Nephron (organoid): ENCODE results near the gene NCAPH2.
"Not testable (repeated sequence)": the region's sequence is repeated elsewhere in the genome, so short reads cannot be mapped to it uniquely, and the experiment has no call there.

Experiments used
- H3K27ac Mint-ChIP-seq, 3 experiments: 2 replicates each; pipeline ENCODE4 v1.8.0; 2020; ENCODE audit warnings: mixed read lengths in 3 of 3, mild to moderate bottlenecking in 2 of 3, moderate library complexity in 1 of 3
- H3K27me3 Mint-ChIP-seq: 2 replicates; pipeline ENCODE4 v1.8.0; 2021; ENCODE audit warnings: low read depth, mild to moderate bottlenecking, moderate library complexity, mixed read lengths
- H3K36me3 Mint-ChIP-seq: 2 replicates; pipeline ENCODE4 v1.8.0; 2020; ENCODE audit warnings: low read depth, mixed read lengths
- H3K4me1 Mint-ChIP-seq: 2 replicates; pipeline ENCODE4 v1.8.0; 2020; ENCODE audit warnings: mixed read lengths
- H3K4me3 Mint-ChIP-seq, 3 experiments: 2 replicates each; pipeline ENCODE4 v1.8.0; 2020; ENCODE audit warnings: mild to moderate bottlenecking in 3 of 3, mixed read lengths in 3 of 3, moderate library complexity in 2 of 3
- H3K9me3 Mint-ChIP-seq: 2 replicates; pipeline ENCODE4 v1.8.0; 2020; ENCODE audit warnings: mixed read lengths
- TF ChIP-seq, protein P1 (sequence below), 3 experiments: fragments of 200-600 bp; sonication (generic); IDR thresholded peaks; one replicate each; pipeline ENCODE4 v1.5.0; 2021; ENCODE audit warnings: antibody characterized with exemption in 3 of 3; ENCODE audit not compliant: unreplicated experiment in 3 of 3

NCAPH2 gene

GRCh38 chr22:50530877-50531545 is 23.0 kb downstream of the NCAPH2 start:
- Mint-ChIP-seq H3K27me3 (peaks cover 66% of the 10 kb centered on the region), H3K9me3 (no peaks in the 10 kb centered on the region), H3K4me3 (peak overlapping the region; percentile 34 to 71 (median 65)), H3K27ac (no peak overlapping the region), H3K36me3 (no peaks in the 10 kb centered on the region), H3K4me1 (peaks cover 23% of the 10 kb centered on the region)
- TF ChIP-seq, protein P1, sequence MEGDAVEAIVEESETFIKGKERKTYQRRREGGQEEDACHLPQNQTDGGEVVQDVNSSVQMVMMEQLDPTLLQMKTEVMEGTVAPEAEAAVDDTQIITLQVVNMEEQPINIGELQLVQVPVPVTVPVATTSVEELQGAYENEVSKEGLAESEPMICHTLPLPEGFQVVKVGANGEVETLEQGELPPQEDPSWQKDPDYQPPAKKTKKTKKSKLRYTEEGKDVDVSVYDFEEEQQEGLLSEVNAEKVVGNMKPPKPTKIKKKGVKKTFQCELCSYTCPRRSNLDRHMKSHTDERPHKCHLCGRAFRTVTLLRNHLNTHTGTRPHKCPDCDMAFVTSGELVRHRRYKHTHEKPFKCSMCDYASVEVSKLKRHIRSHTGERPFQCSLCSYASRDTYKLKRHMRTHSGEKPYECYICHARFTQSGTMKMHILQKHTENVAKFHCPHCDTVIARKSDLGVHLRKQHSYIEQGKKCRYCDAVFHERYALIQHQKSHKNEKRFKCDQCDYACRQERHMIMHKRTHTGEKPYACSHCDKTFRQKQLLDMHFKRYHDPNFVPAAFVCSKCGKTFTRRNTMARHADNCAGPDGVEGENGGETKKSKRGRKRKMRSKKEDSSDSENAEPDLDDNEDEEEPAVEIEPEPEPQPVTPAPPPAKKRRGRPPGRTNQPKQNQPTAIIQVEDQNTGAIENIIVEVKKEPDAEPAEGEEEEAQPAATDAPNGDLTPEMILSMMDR (IDR thresholded peaks at IDR 0.05; ENCODE audit: unreplicated experiment in 3 of 3): no peak

GRCh38 chr22:50531546-50531961 is 23.5 kb downstream of the NCAPH2 start:
- peaks cover 23% of the 10 kb centered on the region for H3K4me1 Mint-ChIP-seq
- TF ChIP-seq, protein P1 (IDR thresholded peaks at IDR 0.05; ENCODE audit: unreplicated experiment in 3 of 3): no peak
- H3K27ac Mint-ChIP-seq: no peak overlapping the region
- no peaks in the 10 kb centered on the region for H3K9me3 Mint-ChIP-seq
- peak overlapping the region in 2 of 3 experiments; percentile 65 to 71 for H3K4me3 Mint-ChIP-seq
- H3K36me3 Mint-ChIP-seq: no peaks in the 10 kb centered on the region
- H3K27me3 Mint-ChIP-seq: peaks cover 66% of the 10 kb centered on the region

DNA sequence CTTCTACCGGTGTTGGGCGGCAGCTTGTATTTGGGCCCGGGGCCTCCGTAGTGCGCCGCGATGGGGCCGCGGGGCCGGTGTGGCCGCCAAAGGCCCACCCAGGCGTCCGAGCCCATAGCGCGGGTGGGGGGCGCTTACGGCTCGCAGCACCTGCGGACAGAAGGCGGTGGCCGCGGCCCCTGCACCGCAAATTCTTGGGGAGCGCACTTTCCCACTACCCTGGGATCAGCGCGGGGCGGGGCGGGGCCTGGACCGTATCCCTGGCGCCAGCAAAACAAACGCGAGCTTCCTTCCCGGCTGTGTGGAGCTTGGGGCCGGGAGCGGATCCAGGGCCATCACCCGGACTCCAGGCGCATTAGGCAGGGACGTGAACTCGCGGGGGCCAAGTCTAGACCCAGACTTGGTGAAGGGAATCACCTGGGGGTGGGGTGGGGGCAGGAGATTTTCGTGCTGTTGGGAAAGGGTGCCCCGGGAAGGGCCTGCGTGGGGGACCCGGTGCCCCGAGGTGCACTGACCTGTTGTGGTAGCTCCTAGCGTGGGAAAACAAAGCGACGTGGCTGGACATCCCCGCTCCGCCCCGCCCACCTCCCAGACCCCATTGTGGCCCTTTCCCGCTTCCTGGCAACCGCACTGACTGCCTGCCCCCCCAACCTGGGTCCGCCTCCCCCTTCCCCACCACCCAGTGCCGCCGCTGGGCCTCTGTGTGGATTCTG is 24.1 kb downstream of the NCAPH2 start:
- Mint-ChIP-seq H3K27ac (no peak overlapping the region), H3K4me3 (peak overlapping the region; percentile 61 to 73 (median 65)), H3K36me3 (no peaks in the 10 kb centered on the region), H3K27me3 (peaks cover 66% of the 10 kb centered on the region), H3K9me3 (no peaks in the 10 kb centered on the region), H3K4me1 (peaks cover 23% of the 10 kb centered on the region)
- TF ChIP-seq, protein P1 (IDR thresholded peaks at IDR 0.05; ENCODE audit: unreplicated experiment in 3 of 3): no peak

DNA sequence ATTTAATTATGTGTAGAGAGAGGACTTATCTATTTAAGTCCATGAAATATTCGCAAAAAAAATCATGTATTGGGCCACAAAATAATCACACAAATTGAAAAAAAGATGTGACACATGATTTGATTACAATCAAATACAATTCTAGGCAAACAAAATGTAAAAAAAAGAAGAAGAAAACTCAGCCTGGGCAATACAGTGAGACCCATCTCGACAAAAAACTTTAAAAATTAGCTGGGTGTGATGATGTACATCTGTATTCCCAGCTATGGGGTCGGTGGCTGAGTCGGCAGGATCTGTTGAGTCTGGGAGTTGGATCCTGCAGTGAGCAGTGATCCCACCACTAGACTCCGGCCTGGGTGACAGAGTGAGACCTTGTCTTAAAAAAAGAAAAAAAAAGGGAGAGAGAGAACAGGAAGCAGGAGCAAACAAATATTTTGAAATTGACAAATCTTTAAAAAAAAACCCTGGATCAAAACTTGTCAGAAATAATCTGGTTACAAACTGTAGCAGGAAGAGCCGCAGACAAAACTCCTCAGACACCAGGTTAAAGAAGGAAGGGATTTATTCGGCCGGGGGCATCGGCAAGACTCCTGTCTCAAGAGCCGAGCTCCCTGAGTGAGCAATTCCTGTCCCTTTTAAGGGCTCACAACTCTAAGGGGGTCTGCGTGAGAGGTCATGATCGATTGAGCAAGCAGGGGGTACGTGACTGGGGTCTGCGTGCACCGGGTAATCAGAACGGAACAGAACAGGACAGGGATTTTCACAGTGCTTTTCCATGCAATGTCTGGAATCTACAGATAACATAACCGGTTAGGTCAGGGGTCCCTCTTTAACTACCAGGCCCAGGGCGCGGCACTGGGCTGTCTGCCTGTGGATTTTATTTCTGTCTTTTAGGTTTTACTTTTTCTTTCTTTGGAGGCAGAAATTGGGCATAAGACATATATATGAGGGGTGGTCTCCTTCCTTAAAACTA is 25.1 kb downstream of the NCAPH2 start:
- peaks cover 61% of the 10 kb centered on the region for H3K27me3 Mint-ChIP-seq
- H3K4me3 Mint-ChIP-seq: peak overlapping the region; percentile 61 to 73 (median 65)
- no peaks in the 10 kb centered on the region for H3K9me3 Mint-ChIP-seq
- H3K27ac Mint-ChIP-seq: peak overlapping the region; percentile 21 to 63 (median 57)
- no peaks in the 10 kb centered on the region for H3K36me3 Mint-ChIP-seq
- peaks cover 23% of the 10 kb centered on the region for H3K4me1 Mint-ChIP-seq
- TF ChIP-seq, protein P1 (IDR thresholded peaks at IDR 0.05; ENCODE audit: unreplicated experiment in 3 of 3): no peak

DNA sequence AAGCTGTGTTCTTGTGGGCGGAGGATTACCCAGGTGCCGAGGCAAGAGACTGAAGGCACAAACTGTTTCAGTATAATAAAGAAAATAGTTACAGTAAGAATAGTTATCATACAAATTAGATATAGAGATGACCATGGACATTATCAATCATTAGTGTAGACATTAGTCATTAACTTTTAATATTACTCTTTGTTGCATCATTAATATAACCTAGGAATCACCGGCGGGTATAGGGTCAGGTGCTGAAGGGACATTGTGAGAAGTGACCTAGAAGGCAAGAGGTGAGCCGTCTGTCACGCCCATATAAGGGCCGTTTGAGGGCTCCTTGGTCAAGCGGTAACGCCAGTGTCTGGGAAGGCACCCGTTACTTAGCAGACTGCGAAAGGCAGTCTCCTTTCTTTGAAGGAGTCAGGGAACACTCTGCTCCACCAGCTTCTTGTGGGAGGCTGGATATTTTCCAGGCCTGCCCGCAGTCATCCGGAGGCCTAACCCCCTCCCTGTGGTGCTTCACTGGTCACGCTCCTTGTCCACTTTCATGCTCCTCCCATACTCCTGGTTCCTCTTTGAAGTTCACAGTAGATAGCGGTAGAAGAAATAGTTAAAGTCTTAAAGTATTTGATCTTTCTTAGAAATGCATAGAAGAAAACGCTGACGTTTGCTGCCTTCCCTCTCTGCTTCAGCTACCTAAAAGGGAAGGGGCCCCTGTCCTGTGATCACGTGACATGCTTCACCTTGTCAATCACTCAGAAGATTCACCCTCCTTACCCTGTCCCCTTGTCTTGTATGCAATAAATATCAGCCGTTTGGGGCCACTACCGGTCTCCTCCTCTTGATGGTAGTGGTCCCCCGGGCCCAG is 26.1 kb downstream of the NCAPH2 start:
- Mint-ChIP-seq H3K27me3 (peaks cover 51% of the 10 kb centered on the region), H3K27ac (peak overlapping the region; percentile 21 to 63 (median 63)), H3K4me1 (peaks cover 23% of the 10 kb centered on the region), H3K4me3 (peak overlapping the region; percentile 9 to 25 (median 10))
- not testable (repeated sequence) for H3K36me3 Mint-ChIP-seq, H3K9me3 Mint-ChIP-seq
